Measurements from ENCODE around the gene ITPRIP.
A peak's percentile ranks its signal among the peaks of the same experiment; 100 is the strongest.

Gene ITPRIP

GRCh38 chr10:104336821-104337467 is 1.3 kb downstream of the ITPRIP start:
- H3K27ac ChIP-seq = peak overlapping the region; percentile 91
- ChIA-PET POLR2A (ENCODE audit: low non-redundant PET) (no interaction called here), CTCF (interaction anchor here (0.6 to 1.6 kb wide), 8 partner anchors 14 to 920 kb away, joined by 3 to 6 read pairs (median 4); no protein-coding TSS in a partner anchor)
- no peak for TF ChIP-seq CTCF (conservative IDR thresholded peaks at IDR 0.05; ENCODE audit: low read depth)
- no peak for DNase-seq (ENCODE audit: low spot score)

GRCh38 chr10:104334965-104335650 is 3.2 kb downstream of the ITPRIP start:
- no peak for TF ChIP-seq CTCF (conservative IDR thresholded peaks at IDR 0.05; ENCODE audit: low read depth)
- H3K27ac ChIP-seq = peak overlapping the region; percentile 67
- POLR2A ChIA-PET (ENCODE audit: low non-redundant PET) = interaction anchor here (0.7 kb wide), 1 partner anchor 15 kb away, joined by 6 read pairs; no protein-coding TSS in a partner anchor
- CTCF ChIA-PET = interaction anchor here (0.6 to 1.2 kb wide), 5 partner anchors 14 to 510 kb away, joined by 3 to 5 read pairs (median 4); partner anchors contain the start of gene CFAP58
- DNase-seq (ENCODE audit: low spot score) = no peak

GRCh38 chr10:104334561-104334960 is 3.7 kb downstream of the ITPRIP start:
- POLR2A ChIA-PET (ENCODE audit: low non-redundant PET) = no interaction called here
- no peak for DNase-seq (ENCODE audit: low spot score)
- CTCF ChIA-PET = interaction anchor here (0.6 to 0.9 kb wide), 3 partner anchors 17 to 28 kb away, joined by 3 to 4 read pairs (median 4); partner anchors contain the start of gene CFAP58
- H3K27ac ChIP-seq = peak overlapping the region; percentile 67
- no peak for TF ChIP-seq CTCF (conservative IDR thresholded peaks at IDR 0.05; ENCODE audit: low read depth)

- POLR2A ChIA-PET (ENCODE audit: low non-redundant PET) = no interaction called here
- DNase-seq (ENCODE audit: low spot score) = no peak
- CTCF ChIA-PET = interaction anchor here (0.6 to 1.0 kb wide), 3 partner anchors 28 to 902 kb away, joined by 3 to 4 read pairs (median 3); no protein-coding TSS in a partner anchor
- TF ChIP-seq CTCF (conservative IDR thresholded peaks at IDR 0.05; ENCODE audit: low read depth) = no peak
- H3K27ac ChIP-seq = peak overlapping the region; percentile 67
These were observed 4.4 kb downstream of the ITPRIP start for GRCh38 chr10:104333728-104334373.

GRCh38 chr10:104333032-104333727 is 5.1 kb downstream of the ITPRIP start:
- POLR2A ChIA-PET (ENCODE audit: low non-redundant PET) = no interaction called here
- CTCF ChIA-PET = interaction anchor here (0.6 to 1.0 kb wide), 2 partner anchors 27 to 903 kb away, joined by 3 read pairs; no protein-coding TSS in a partner anchor
- no peak for DNase-seq (ENCODE audit: low spot score)
- TF ChIP-seq CTCF (conservative IDR thresholded peaks at IDR 0.05; ENCODE audit: low read depth) = no peak
- H3K27ac ChIP-seq = peak overlapping the region; percentile 67

Data from RWPE1 (cell line).